ENCODE measurements around the gene HSPA1B.
"Not testable (repeated sequence)": the region's sequence is repeated elsewhere in the genome, so short reads cannot be mapped to it uniquely, and the experiment has no call there.

The HSPA1B gene

DNA sequence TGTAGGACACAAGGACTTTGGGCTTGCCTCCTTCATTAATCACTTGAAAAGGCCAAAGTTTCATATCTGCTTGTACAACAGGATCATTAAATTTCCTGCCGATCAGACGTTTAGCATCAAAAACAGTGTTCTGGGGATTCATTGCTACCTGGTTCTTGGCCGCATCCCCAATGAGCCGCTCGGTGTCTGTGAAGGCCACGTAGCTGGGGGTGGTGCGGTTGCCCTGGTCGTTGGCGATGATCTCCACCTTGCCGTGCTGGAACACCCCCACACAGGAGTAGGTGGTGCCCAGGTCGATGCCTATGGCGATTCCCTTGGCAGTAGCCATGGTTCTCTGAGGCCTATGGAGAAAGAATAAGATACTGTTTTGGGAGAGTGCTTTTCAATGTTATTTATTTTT, 15.9 kb upstream of the HSPA1B start:
- ChIA-PET CTCF (interaction anchor here (1.3 kb wide), 1 partner anchor 16 kb away, joined by 3 read pairs; no protein-coding TSS in a partner anchor), POLR2A (no interaction called here)
- TF ChIP-seq, protein P1, sequence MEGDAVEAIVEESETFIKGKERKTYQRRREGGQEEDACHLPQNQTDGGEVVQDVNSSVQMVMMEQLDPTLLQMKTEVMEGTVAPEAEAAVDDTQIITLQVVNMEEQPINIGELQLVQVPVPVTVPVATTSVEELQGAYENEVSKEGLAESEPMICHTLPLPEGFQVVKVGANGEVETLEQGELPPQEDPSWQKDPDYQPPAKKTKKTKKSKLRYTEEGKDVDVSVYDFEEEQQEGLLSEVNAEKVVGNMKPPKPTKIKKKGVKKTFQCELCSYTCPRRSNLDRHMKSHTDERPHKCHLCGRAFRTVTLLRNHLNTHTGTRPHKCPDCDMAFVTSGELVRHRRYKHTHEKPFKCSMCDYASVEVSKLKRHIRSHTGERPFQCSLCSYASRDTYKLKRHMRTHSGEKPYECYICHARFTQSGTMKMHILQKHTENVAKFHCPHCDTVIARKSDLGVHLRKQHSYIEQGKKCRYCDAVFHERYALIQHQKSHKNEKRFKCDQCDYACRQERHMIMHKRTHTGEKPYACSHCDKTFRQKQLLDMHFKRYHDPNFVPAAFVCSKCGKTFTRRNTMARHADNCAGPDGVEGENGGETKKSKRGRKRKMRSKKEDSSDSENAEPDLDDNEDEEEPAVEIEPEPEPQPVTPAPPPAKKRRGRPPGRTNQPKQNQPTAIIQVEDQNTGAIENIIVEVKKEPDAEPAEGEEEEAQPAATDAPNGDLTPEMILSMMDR (IDR thresholded peaks at IDR 0.05; ENCODE audit: control extremely low read depth, extremely low read depth, low read depth, missing control alignments) = no peak
- no peak for DNase-seq (ENCODE audit: extremely low spot score)

GRCh38 chr6:31813465-31813849, 14.1 kb upstream of the HSPA1B start:
- ChIA-PET POLR2A (interaction anchor here (1.1 to 1.4 kb wide), 3 partner anchors 10 to 22 kb away, joined by 3 to 11 read pairs (median 4); partner anchors contain the start of gene HSPA1B), CTCF (interaction anchor here (0.8 to 2.3 kb wide), 5 partner anchors 13 to 44 kb away, joined by 3 to 6 read pairs (median 4); no protein-coding TSS in a partner anchor)
- no peak for DNase-seq (ENCODE audit: extremely low spot score)
- TF ChIP-seq, protein P1 (IDR thresholded peaks at IDR 0.05; ENCODE audit: control extremely low read depth, extremely low read depth, low read depth, missing control alignments) = no peak

DNA sequence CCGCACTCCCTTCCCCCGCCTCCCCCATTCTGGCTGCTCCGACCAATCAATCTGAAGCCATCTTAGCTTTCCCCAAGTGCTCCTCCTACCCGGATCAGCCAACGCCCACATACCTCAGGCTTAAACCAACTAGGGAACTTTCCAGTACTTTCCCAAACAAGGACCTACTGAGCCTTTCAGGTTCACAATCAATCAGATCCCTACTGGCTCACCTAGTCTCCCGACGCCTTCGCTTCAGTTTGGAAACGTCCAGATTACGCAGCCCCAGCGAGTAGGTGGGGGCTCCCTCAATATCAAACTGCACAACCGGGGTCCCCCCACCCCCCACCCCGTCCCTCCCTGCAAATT, 12.9 kb upstream of the HSPA1B start:
- TF ChIP-seq, protein P1 (IDR thresholded peaks at IDR 0.05; ENCODE audit: control extremely low read depth, extremely low read depth, low read depth, missing control alignments) = no peak
- CTCF ChIA-PET = interaction anchor here (0.7 to 2.3 kb wide), 7 partner anchors 8 to 45 kb away, joined by 3 to 9 read pairs (median 4); partner anchors contain the start of gene LSM2
- peak; percentile 80 for DNase-seq (ENCODE audit: extremely low spot score)
- POLR2A ChIA-PET = interaction anchor here (0.5 to 2.0 kb wide), 15 partner anchors 8 to 321 kb away, joined by 3 to 39 read pairs (median 4); partner anchors contain the start of genes HSPA1B and LSM2

DNA sequence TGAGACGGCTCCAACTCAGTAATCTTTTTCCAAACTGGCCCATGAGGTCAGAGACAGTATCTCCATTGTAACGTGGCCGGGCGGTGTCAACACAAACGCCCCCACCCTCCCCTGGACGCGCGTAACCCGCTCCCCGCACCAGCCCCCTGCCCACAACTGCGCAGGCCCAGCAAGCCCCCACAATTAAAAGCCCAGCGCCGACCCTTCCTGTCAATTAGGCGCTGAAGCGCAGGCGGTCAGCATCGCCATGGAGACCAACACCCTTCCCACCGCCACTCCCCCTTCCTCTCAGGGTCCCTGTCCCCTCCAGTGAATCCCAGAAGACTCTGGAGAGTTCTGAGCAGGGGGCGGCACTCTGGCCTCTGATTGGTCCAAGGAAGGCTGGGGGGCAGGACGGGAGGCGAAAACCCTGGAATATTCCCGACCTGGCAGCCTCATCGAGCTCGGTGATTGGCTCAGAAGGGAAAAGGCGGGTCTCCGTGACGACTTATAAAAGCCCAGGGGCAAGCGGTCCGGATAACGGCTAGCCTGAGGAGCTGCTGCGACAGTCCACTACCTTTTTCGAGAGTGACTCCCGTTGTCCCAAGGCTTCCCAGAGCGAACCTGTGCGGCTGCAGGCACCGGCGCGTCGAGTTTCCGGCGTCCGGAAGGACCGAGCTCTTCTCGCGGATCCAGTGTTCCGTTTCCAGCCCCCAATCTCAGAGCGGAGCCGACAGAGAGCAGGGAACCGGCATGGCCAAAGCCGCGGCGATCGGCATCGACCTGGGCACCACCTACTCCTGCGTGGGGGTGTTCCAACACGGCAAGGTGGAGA, 12.3 kb upstream of the HSPA1B start, which contains the start of the genes HSPA1A and HSPA1L:
TSS of gene HSPA1A (plus strand) at position 519 of the 814 bp plus-strand sequence. CDS start at position 733, 214 bp downstream.
TSS of gene HSPA1L (minus strand) at position 259 of the 814 bp plus-strand sequence. CDS start 3,311 bp downstream, outside the sequence.
- TF ChIP-seq, protein P1 (IDR thresholded peaks at IDR 0.05; ENCODE audit: control extremely low read depth, extremely low read depth, low read depth, missing control alignments) = no peak
- POLR2A ChIA-PET = interaction anchor here (0.6 to 2.0 kb wide), 22 partner anchors 9 to 320 kb away, joined by 3 to 39 read pairs (median 4); partner anchors contain the start of genes C6orf47, HSPA1B, LSM2 and VARS1
- peak; percentile 86 for DNase-seq (ENCODE audit: extremely low spot score)
- CTCF ChIA-PET = interaction anchor here (0.8 to 1.7 kb wide), 6 partner anchors 8 to 134 kb away, joined by 3 to 9 read pairs (median 4); partner anchors contain the start of genes LSM2 and LY6G5C

DNA sequence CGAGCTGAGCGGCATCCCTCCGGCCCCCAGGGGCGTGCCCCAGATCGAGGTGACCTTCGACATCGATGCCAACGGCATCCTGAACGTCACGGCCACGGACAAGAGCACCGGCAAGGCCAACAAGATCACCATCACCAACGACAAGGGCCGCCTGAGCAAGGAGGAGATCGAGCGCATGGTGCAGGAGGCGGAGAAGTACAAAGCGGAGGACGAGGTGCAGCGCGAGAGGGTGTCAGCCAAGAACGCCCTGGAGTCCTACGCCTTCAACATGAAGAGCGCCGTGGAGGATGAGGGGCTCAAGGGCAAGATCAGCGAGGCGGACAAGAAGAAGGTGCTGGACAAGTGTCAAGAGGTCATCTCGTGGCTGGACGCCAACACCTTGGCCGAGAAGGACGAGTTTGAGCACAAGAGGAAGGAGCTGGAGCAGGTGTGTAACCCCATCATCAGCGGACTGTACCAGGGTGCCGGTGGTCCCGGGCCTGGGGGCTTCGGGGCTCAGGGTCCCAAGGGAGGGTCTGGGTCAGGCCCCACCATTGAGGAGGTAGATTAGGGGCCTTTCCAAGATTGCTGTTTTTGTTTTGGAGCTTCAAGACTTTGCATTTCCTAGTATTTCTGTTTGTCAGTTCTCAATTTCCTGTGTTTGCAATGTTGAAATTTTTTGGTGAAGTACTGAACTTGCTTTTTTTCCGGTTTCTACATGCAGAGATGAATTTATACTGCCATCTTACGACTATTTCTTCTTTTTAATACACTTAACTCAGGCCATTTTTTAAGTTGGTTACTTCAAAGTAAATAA, 10.2 kb upstream of the HSPA1B start:
- POLR2A ChIA-PET = interaction anchor here (1.1 to 1.5 kb wide), 2 partner anchors 9 to 18 kb away, joined by 4 read pairs; no protein-coding TSS in a partner anchor
- DNase-seq (ENCODE audit: extremely low spot score); CTCF ChIA-PET: not testable (repeated sequence)

DNA sequence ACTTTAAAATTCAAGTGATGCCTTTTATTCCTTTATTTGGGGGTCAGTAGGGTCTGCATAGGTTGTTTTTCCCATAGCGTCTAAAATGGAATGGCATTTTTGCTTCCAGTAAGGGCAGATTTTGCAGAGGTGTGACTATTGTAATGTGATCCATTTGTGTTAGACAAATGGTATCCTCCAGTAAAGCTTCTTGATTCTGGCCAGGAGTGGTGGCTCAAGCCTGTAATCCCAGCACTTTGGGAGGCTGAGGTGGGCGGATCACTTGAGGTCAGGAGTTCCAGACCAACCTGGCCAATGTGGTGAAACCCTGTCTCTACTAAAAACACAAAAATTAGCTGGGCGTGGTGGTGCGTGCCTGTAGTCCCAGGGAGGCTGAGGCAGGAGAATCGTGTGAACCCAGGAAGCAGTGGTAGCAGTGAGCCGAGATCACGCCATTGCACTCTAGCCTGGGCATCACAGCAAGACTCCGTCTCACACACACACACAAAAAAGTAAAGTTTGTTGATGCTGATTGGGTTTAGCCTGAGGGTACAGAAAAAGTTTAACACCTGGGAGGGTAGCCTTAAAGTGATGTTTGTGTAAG, 9.5 kb upstream of the HSPA1B start:
- DNase-seq (ENCODE audit: extremely low spot score); CTCF ChIA-PET: not testable (repeated sequence)
- POLR2A ChIA-PET = interaction anchor here (1.1 to 1.5 kb wide), 2 partner anchors 8 to 17 kb away, joined by 4 read pairs; no protein-coding TSS in a partner anchor

DNA sequence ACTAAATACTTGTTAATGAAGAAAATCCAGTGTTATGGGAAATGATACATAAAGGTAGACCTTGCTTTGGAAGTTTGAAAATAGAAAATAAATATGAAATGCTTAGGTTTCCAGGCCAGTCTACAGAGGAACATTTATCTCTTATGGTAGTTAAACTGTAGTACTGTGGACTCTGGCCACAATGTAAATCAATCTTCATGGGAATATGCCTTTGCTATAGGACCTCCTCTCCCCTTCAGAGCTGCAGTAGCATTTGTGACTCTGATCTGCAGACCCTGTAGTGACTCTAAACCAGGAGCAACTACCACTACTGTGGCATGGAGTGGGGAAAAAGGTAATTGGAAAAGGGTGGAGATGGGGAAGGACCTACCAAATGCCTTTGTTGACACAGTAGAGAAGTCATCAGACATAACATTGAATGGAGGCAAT, 7.7 kb upstream of the HSPA1B start:
- no peak for DNase-seq (ENCODE audit: extremely low spot score)
- TF ChIP-seq, protein P1 (IDR thresholded peaks at IDR 0.05; ENCODE audit: control extremely low read depth, extremely low read depth, low read depth, missing control alignments) = no peak
- ChIA-PET CTCF (interaction anchor here (1.2 to 2.1 kb wide), 2 partner anchors 13 to 16 kb away, joined by 3 to 7 read pairs; partner anchors contain the start of gene LSM2), POLR2A (interaction anchor here (0.7 kb wide), 1 partner anchor 130 kb away, joined by 10 read pairs; no protein-coding TSS in a partner anchor)

DNA sequence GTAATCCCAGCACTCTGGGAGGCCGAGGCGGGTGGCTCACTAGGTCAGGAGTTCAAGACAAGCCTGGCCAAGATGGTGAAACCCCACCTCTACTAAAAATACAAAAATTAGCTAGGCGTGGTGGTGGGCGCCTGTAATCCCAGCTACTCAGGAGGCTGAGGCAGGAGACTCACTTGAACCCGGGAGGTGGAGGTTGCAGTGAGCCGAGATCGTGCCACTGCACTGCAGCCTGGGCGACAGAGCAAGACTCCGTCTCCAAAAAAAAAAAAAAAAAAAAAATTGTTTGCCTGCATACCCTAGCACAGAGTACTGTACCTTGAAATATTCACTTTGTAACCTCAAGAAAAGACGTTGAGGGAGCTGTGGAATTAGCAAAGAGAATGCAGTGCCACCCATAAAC, 7.1 kb upstream of the HSPA1B start:
- DNase-seq (ENCODE audit: extremely low spot score) = not testable (repeated sequence)
- CTCF ChIA-PET = interaction anchor here (1.2 to 2.1 kb wide), 2 partner anchors 14 to 17 kb away, joined by 3 to 7 read pairs; partner anchors contain the start of gene LSM2
- POLR2A ChIA-PET = interaction anchor here (0.7 kb wide), 1 partner anchor 130 kb away, joined by 10 read pairs; no protein-coding TSS in a partner anchor
